ENCODE results near the gene PASK.

Gene PASK

GRCh38 chr2:241088376-241088775 lies 60.9 kb downstream of the PASK start:
- in situ Hi-C loops (cut with HindIII; ENCODE audit: low sequenced_read_pairs), result no loop called here

GRCh38 chr2:241087420-241088268 lies 61.6 kb downstream of the PASK start:
- in situ Hi-C loops (cut with HindIII; ENCODE audit: low sequenced_read_pairs), result no loop called here

- in situ Hi-C loops (cut with HindIII; ENCODE audit: low sequenced_read_pairs), result no loop called here
Observed at GRCh38 chr2:241084856-241085444, 64.3 kb downstream of the PASK start.

GRCh38 chr2:241083091-241083415 lies 66.2 kb downstream of the PASK start:
- in situ Hi-C loops (cut with HindIII; ENCODE audit: low sequenced_read_pairs), result no loop called here

GRCh38 chr2:241082341-241083090 lies 66.8 kb downstream of the PASK start:
- in situ Hi-C loops (cut with HindIII; ENCODE audit: low sequenced_read_pairs), result no loop called here

- in situ Hi-C loops (cut with HindIII; ENCODE audit: low sequenced_read_pairs), result no loop called here
Observed at GRCh38 chr2:241081643-241082340, 67.5 kb downstream of the PASK start.

GRCh38 chr2:241081190-241081642 lies 68.1 kb downstream of the PASK start:
- in situ Hi-C loops (cut with HindIII; ENCODE audit: low sequenced_read_pairs), result no loop called here

GRCh38 chr2:241080405-241081189 lies 68.7 kb downstream of the PASK start:
- in situ Hi-C loops (cut with HindIII; ENCODE audit: low sequenced_read_pairs), result no loop called here

GRCh38 chr2:241074901-241075540 lies 74.3 kb downstream of the PASK start:
- in situ Hi-C loops (cut with HindIII; ENCODE audit: low sequenced_read_pairs), result no loop called here

- in situ Hi-C loops (cut with HindIII; ENCODE audit: low sequenced_read_pairs), result no loop called here
Observed at GRCh38 chr2:241074065-241074818, 75.0 kb downstream of the PASK start.

GRCh38 chr2:241073166-241074064 lies 75.9 kb downstream of the PASK start:
- in situ Hi-C loops (cut with HindIII; ENCODE audit: low sequenced_read_pairs), result no loop called here

- in situ Hi-C loops (cut with HindIII; ENCODE audit: low sequenced_read_pairs), result no loop called here
Observed at GRCh38 chr2:241072553-241073165, 76.6 kb downstream of the PASK start.

- in situ Hi-C loops (cut with HindIII; ENCODE audit: low sequenced_read_pairs), result no loop called here
Observed at GRCh38 chr2:241072151-241072550, 77.1 kb downstream of the PASK start.

- in situ Hi-C loops (cut with HindIII; ENCODE audit: low sequenced_read_pairs), result no loop called here
Observed at GRCh38 chr2:241071677-241072111, 77.6 kb downstream of the PASK start.

GRCh38 chr2:241070811-241071676 lies 78.2 kb downstream of the PASK start:
- in situ Hi-C loops (cut with HindIII; ENCODE audit: low sequenced_read_pairs), result no loop called here

GRCh38 chr2:241070361-241070760 lies 78.9 kb downstream of the PASK start:
- in situ Hi-C loops (cut with HindIII; ENCODE audit: low sequenced_read_pairs), result no loop called here

GRCh38 chr2:241069821-241070281 lies 79.4 kb downstream of the PASK start:
- in situ Hi-C loops (cut with HindIII; ENCODE audit: low sequenced_read_pairs), result no loop called here
